HL-60 (cell line): ENCODE data around the gene NECTIN4.
A peak's percentile ranks its signal among the peaks of the same experiment; 100 is the strongest.

Source experiments
- DNase-seq, 2 experiments: peaks; one replicate each; pipeline ENCODE4 v3.0.0-alpha.2; 2010 to 2020; ENCODE audit warnings: low read depth in 1 of 2, low spot score in 1 of 2
- H3K27ac ChIP-seq: fragments of 250-450 bp; sonication (Bioruptor Pico); replicated peaks from 2 replicates; pipeline ENCODE4 v1.5.1; 2020; ENCODE audit warnings: mild to moderate bottlenecking, moderate library complexity
- H3K27me3 ChIP-seq: fragments of 250-450 bp; sonication (Bioruptor Pico); 2 replicates; pipeline ENCODE4 v1.5.1; 2021; ENCODE audit warnings: mild to moderate bottlenecking, moderate library complexity; ENCODE audit not compliant: insufficient read depth, poor library complexity, severe bottlenecking
- H3K4me3 ChIP-seq: replicated peaks from 2 replicates; pipeline ENCODE4 v1.5.1; 2011; ENCODE audit warnings: mild to moderate bottlenecking, control low read depth, low read length; ENCODE audit not compliant: insufficient read depth
- GABPA ChIP-seq: IDR thresholded peaks from 2 replicates; pipeline ENCODE4 v1.6.1; 2012; ENCODE audit warnings: low read depth
- POLR2AphosphoS5 ChIP-seq: IDR thresholded peaks from 2 replicates; pipeline ENCODE4 v1.6.1; 2012; ENCODE audit warnings: low read depth
- SPI1 ChIP-seq: IDR thresholded peaks from 2 replicates; pipeline ENCODE4 v1.6.1; 2012; ENCODE audit warnings: low read depth, mild to moderate bottlenecking, borderline replicate concordance
- TF ChIP-seq, protein P1 (sequence below): IDR thresholded peaks from one replicate; pipeline ENCODE4 v1.5.1; 2011; ENCODE audit warnings: low read length, control low read depth, inconsistent platforms; ENCODE audit not compliant: insufficient read depth
- TF ChIP-seq, protein P2 (sequence below): IDR thresholded peaks from 2 replicates; pipeline ENCODE4 v1.6.1; 2012; ENCODE audit warnings: low read depth; ENCODE audit not compliant: insufficient replicate concordance

NECTIN4 gene

DNA sequence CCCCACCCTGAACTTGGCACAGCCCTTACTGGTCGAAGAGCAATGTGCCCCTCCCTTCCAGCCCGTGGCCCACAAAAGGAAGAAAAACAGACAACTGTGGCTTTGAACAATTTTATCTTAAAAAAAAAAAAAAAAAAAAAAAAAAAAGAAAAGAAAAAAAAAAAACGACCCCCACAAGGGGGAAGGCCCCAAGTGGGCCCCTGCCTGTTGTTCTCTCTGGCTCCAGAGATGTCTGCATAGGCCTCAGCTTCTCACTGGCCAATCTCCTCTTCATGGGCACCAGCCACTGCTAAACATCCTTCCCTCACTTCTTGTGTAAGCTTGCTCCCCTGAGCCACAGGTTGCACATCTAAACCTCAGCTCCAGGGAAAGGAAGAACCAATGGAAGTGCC, 50.2 kb downstream of the NECTIN4 start:
- TF ChIP-seq, protein P1, sequence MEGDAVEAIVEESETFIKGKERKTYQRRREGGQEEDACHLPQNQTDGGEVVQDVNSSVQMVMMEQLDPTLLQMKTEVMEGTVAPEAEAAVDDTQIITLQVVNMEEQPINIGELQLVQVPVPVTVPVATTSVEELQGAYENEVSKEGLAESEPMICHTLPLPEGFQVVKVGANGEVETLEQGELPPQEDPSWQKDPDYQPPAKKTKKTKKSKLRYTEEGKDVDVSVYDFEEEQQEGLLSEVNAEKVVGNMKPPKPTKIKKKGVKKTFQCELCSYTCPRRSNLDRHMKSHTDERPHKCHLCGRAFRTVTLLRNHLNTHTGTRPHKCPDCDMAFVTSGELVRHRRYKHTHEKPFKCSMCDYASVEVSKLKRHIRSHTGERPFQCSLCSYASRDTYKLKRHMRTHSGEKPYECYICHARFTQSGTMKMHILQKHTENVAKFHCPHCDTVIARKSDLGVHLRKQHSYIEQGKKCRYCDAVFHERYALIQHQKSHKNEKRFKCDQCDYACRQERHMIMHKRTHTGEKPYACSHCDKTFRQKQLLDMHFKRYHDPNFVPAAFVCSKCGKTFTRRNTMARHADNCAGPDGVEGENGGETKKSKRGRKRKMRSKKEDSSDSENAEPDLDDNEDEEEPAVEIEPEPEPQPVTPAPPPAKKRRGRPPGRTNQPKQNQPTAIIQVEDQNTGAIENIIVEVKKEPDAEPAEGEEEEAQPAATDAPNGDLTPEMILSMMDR: no peak
- TF ChIP-seq, protein P2, sequence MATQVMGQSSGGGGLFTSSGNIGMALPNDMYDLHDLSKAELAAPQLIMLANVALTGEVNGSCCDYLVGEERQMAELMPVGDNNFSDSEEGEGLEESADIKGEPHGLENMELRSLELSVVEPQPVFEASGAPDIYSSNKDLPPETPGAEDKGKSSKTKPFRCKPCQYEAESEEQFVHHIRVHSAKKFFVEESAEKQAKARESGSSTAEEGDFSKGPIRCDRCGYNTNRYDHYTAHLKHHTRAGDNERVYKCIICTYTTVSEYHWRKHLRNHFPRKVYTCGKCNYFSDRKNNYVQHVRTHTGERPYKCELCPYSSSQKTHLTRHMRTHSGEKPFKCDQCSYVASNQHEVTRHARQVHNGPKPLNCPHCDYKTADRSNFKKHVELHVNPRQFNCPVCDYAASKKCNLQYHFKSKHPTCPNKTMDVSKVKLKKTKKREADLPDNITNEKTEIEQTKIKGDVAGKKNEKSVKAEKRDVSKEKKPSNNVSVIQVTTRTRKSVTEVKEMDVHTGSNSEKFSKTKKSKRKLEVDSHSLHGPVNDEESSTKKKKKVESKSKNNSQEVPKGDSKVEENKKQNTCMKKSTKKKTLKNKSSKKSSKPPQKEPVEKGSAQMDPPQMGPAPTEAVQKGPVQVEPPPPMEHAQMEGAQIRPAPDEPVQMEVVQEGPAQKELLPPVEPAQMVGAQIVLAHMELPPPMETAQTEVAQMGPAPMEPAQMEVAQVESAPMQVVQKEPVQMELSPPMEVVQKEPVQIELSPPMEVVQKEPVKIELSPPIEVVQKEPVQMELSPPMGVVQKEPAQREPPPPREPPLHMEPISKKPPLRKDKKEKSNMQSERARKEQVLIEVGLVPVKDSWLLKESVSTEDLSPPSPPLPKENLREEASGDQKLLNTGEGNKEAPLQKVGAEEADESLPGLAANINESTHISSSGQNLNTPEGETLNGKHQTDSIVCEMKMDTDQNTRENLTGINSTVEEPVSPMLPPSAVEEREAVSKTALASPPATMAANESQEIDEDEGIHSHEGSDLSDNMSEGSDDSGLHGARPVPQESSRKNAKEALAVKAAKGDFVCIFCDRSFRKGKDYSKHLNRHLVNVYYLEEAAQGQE: no peak
- TF ChIP-seq SPI1 (no peak), POLR2AphosphoS5 (no peak), GABPA (no peak)
- peak overlapping the region; percentile 56 for H3K4me3 ChIP-seq
- H3K27ac ChIP-seq: peak overlapping the region; percentile 63
- DNase-seq: no peak
- no peaks in the 10 kb centered on the region for H3K27me3 ChIP-seq

- Histone ChIP-seq H3K27ac (peak within 1 kb of the TSS; percentile 63), H3K4me3 (peak within 1 kb of the TSS; percentile 56), H3K27me3 (no peaks in the 10 kb centered on the region)
- DNase-seq: peak; percentile 70 to 75
- TF ChIP-seq POLR2AphosphoS5 (peak; percentile 76), SPI1 (no peak), GABPA (peak; percentile 87)
- TF ChIP-seq, protein P2: no peak
- TF ChIP-seq, protein P1: no peak
Observed at GRCh38 chr1:161038523-161039153, 50.7 kb downstream of the NECTIN4 start, which contains the start of gene TSTD1. Gene TSTD1 (minus strand): TSS chr1:161038964. CDS start chr1:161038889, 75 bp downstream.

DNA sequence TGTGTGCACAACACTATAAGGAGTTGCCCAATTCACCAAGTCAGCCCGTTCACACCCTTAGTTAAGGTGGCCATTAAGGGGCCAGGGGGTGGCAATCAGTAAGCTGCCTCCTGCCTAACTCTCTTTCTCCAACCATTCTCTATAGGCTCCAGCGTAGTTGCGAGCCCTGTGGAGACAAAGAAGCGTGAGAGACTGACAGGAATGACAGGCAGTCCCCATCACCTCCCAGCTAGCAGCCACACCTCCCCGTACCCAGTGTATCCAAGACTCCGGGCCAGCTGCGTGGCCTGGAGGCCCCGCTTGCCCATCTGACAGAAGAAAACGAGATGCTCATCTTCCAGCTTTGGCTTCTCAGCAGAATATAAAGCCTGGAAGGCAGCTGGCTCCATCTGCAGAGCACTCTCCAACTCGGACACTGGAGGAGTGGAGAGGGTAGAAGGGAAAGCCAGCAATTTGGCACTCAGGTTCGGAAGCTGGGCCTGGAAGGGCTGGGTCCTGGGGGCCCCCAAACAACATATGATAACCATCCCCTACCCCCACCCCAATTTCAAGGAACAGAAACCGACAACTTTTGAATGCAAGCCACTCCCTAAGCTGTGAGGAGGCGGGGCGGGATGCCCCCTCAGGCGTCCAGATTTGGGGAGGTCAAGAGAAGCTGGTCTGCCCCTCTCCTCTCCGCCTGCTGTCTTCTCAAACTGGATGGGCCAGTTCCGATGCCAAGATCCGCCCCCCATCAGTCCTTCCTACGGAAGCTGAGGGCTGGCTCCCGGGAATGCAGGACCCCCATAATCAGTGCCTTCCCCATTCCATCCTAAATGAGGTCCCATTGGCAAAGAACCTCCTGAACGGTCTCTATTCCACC, 51.5 kb downstream of the NECTIN4 start:
- Histone ChIP-seq H3K27ac (peak overlapping the region; percentile 63; the same call in 1 of the 2 replicates), H3K4me3 (peak overlapping the region; percentile 56), H3K27me3 (no peaks in the 10 kb centered on the region)
- DNase-seq: no peak
- TF ChIP-seq, protein P2: no peak
- TF ChIP-seq GABPA (no peak), SPI1 (no peak), POLR2AphosphoS5 (no peak)
- TF ChIP-seq, protein P1: no peak
